CD4-positive, CD25-positive, alpha-beta regulatory T cell (primary cell): Measurements from ENCODE around the gene CCDC88C. TPM values are rescaled to one million over a fixed set of nuclear protein-coding genes. Genes with fewer than 3 reads are reported as not detected.
"Not testable (repeated sequence)": the region's sequence is repeated elsewhere in the genome, so short reads cannot be mapped to it uniquely, and the experiment has no call there.

Source experiments
- ATAC-seq, 2 donors: fragments of 150-1000 bp; cut with Tn5 transposase; one replicate each; pipeline ENCODE4 v1.10.0; 2021; ENCODE audit warnings: low read depth in 2 of 2, moderate number of reproducible peaks in 2 of 2, moderate library complexity in 1 of 2
- DNase-seq, 3 donors: peaks; one replicate each; pipeline versions ENCODE4 v3.0.0 to v3.0.0-alpha.2; 2012 to 2022; ENCODE audit warnings: mixed read lengths in 1 of 3
- H3K27ac ChIP-seq: one replicate; pipeline ENCODE4 v1.7.0; 2013; ENCODE audit warnings: mild to moderate bottlenecking, low read length; ENCODE audit not compliant: insufficient read depth, poor library complexity, severe bottlenecking
- H3K27me3 ChIP-seq: one replicate; pipeline ENCODE4 v1.7.0; 2013; ENCODE audit warnings: low read length; ENCODE audit not compliant: control insufficient read depth, insufficient read depth
- H3K36me3 ChIP-seq: one replicate; pipeline ENCODE4 v1.7.0; 2013; ENCODE audit warnings: mild to moderate bottlenecking, low read length, moderate library complexity; ENCODE audit not compliant: control insufficient read depth, insufficient read depth
- H3K4me1 ChIP-seq: 2 replicates; pipeline ENCODE4 v1.7.0; 2013; ENCODE audit warnings: mild to moderate bottlenecking, low read length; ENCODE audit not compliant: insufficient read depth, control insufficient read depth, poor library complexity, severe bottlenecking
- H3K4me3 ChIP-seq: one replicate; pipeline ENCODE4 v1.7.0; 2013; ENCODE audit warnings: low read depth, mild to moderate bottlenecking, low read length, moderate library complexity
- H3K9me3 ChIP-seq, 2 experiments: 1 replicate in 1 of 2; 2 replicates in 1 of 2; pipeline ENCODE4 v1.7.0; 2013; ENCODE audit warnings: low read length in 2 of 2, mild to moderate bottlenecking in 1 of 2, moderate library complexity in 1 of 2; ENCODE audit not compliant: control insufficient read depth in 2 of 2
- H3K27ac Mint-ChIP-seq, 3 donors: one replicate each; pipeline ENCODE4 v1.8.0; 2020 to 2022; ENCODE audit warnings: mild to moderate bottlenecking in 3 of 3, mixed read lengths in 3 of 3, moderate library complexity in 2 of 3
- H3K27me3 Mint-ChIP-seq: one replicate; pipeline ENCODE4 v1.8.0; 2022; ENCODE audit warnings: mild to moderate bottlenecking, mixed read lengths
- H3K36me3 Mint-ChIP-seq: one replicate; pipeline ENCODE4 v1.8.0; 2020; ENCODE audit warnings: mixed read lengths
- H3K4me1 Mint-ChIP-seq, 4 donors: one replicate each; pipeline ENCODE4 v1.8.0; 2020 to 2022; ENCODE audit warnings: mixed read lengths in 4 of 4, mild to moderate bottlenecking in 1 of 4
- H3K4me3 Mint-ChIP-seq, 4 donors: one replicate each; pipeline ENCODE4 v1.8.0; 2020 to 2022; ENCODE audit warnings: mild to moderate bottlenecking in 4 of 4, mixed read lengths in 4 of 4, moderate library complexity in 3 of 4
- H3K9me3 Mint-ChIP-seq, 7 donors: one replicate each; pipeline ENCODE4 v1.8.0; 2020 to 2022; ENCODE audit warnings: mixed read lengths in 7 of 7, mild to moderate bottlenecking in 3 of 7, moderate library complexity in 2 of 7
- polyA plus RNA-seq, 4 donors: library from polyadenylated mRNA; unstranded; fragments of 300-500 nt; fragmentation: Illumina TruSeq; gene quantifications; one replicate each; pipeline ENCODE4 v1.2.3, GENCODE V29; 2021
- total RNA-seq: library from RNA; stranded (reverse); gene quantifications from one replicate; pipeline ENCODE4 v1.2.3, GENCODE V29; 2022

The CCDC88C gene
- total and polyA plus RNA-seq, 5 donors from 2014 or later = 25.9 to 466 (median 31.8) TPM

DNA sequence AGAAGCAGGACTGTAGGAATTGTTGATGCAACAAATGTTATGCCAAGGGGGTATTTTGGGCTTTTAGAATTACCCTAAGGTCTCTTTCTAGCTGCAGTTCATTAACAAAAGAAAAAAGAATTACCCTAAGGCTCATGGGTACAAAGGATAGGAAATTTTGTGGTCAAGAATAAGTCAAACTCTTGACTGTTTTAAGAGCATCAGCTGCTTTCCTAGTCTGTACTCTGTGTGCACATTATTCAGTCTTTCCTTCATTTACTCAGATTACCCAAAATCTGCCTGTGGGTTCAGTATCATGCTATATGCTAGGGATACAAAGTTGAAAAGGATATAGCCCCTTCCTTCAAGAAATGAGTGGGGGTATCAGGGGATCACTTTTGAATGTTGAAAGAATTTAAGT lies 36.5 kb upstream of the CCDC88C start:
- Mint-ChIP-seq H3K27ac (peak overlapping the region in 2 of 3 donors; percentile 87 to 89), H3K4me3 (no peak overlapping the region), H3K27me3 (peaks cover 6% of the 10 kb centered on the region), H3K36me3 (peaks cover 30% of the 10 kb centered on the region), H3K4me1 (peaks cover 10 to 27% (median 16%) of the 10 kb centered on the region in 4 donors), H3K9me3 (peaks cover 0 to 3% (median 0%) of the 10 kb centered on the region in 7 donors)
- H3K4me3 ChIP-seq = no peak overlapping the region
- H3K9me3 ChIP-seq = no peaks in the 10 kb centered on the region
- no peak overlapping the region for H3K27ac ChIP-seq
- no peaks in the 10 kb centered on the region for H3K27me3 ChIP-seq
- H3K36me3 ChIP-seq = peaks cover 31% of the 10 kb centered on the region
- H3K4me1 ChIP-seq = no peaks in the 10 kb centered on the region
- DNase-seq = no peak
- ATAC-seq = no peak

DNA sequence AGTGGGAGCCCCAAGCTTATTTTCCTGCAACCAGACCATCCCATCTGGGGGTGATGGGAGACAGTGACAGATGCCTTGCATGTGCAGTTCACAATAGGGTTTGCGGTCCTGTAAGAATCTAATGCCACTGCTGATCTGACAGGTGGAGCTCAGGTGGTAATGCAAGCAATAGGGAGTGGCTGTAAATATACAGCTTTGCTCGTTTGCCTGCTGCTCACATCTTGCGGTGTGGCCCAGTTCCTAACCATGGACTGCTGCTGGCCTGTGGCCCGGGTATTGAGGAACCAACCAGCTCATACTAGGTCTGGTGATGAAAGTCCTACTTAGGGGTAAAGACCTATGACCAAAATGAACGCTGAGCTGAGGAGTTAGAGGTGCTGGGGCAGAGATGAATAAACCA lies 36.1 kb upstream of the CCDC88C start:
- Histone ChIP-seq H3K9me3 (no peaks in the 10 kb centered on the region), H3K27ac (no peak overlapping the region), H3K27me3 (no peaks in the 10 kb centered on the region), H3K36me3 (peaks cover 27% of the 10 kb centered on the region), H3K4me3 (no peak overlapping the region), H3K4me1 (no peaks in the 10 kb centered on the region)
- Mint-ChIP-seq H3K36me3 (peaks cover 29% of the 10 kb centered on the region), H3K4me3 (no peak overlapping the region), H3K4me1 (peaks cover 10 to 27% (median 16%) of the 10 kb centered on the region in 4 donors), H3K27me3 (peaks cover 10% of the 10 kb centered on the region), H3K27ac (peak overlapping the region in 1 of 3 donors; percentile 87), H3K9me3 (peaks cover 0 to 3% (median 0%) of the 10 kb centered on the region in 7 donors)
- ATAC-seq (no peak), DNase-seq (no peak)

DNA sequence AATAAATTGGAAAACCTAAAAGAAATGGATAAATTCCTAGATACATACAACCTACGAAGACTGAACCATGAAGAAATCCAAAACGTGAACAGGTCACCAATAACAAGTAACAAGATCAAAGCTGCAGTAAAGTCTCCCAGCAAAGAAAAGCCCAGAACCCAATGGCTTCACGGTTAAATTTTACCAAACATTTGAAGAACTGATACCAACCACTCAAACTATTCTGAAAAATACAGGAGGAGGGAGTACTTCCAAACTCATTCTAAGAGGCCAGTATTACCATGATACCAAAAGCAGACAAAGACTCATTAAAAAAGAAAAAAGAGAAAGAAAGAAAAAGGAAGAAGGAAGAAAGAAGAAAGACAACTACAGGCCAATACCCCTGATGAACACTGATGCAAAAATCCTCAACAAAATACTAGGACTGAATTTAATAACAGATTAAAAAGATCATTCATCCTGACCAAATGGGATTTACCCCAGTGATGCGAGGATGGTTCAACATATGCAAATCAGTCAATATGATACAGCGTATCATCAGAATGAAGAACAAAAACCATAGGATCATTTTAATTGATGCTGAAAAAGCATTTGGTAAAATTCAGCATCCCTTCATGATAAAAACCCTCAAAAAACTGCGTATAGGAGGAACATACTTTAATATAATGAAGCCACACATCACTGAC lies 26.9 kb upstream of the CCDC88C start:
- Histone ChIP-seq H3K27ac (no peak overlapping the region), H3K4me1 (no peaks in the 10 kb centered on the region), H3K4me3 (no peak overlapping the region), H3K27me3 (no peaks in the 10 kb centered on the region), H3K9me3 (no peaks in the 10 kb centered on the region), H3K36me3 (no peaks in the 10 kb centered on the region)
- H3K9me3 Mint-ChIP-seq = peaks cover 0 to 6% (median 0%) of the 10 kb centered on the region in 7 donors
- H3K27me3 Mint-ChIP-seq = peaks cover 45% of the 10 kb centered on the region
- ATAC-seq (no peak), DNase-seq (no peak)
- H3K4me1 Mint-ChIP-seq = peaks cover 0 to 4% (median 0%) of the 10 kb centered on the region in 4 donors
- no peak overlapping the region for H3K27ac Mint-ChIP-seq
- H3K4me3 Mint-ChIP-seq = no peak overlapping the region
- H3K36me3 Mint-ChIP-seq = no peaks in the 10 kb centered on the region

DNA sequence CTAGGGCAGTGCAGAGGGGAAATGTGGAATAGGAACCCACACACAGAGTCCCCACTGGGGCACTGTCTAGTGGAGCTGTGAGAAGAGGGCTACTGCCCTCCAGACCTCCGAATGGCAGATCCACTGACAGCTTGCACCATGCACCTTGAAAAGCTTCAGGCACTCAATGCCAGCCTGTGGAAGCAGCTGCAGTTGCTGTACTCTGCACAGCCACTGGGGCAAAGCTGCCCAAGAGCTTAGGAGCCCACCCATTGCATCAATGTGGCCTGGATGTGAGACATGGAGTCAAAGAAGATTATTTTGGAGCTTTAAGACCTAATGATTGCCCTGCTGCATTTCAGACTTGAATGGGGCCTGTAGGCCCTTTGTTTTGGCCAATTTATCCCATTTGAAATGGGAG lies 21.7 kb upstream of the CCDC88C start:
- no peak overlapping the region for H3K4me3 Mint-ChIP-seq
- H3K4me1 ChIP-seq = no peaks in the 10 kb centered on the region
- H3K27ac ChIP-seq = no peak overlapping the region
- ATAC-seq = no peak
- H3K27ac Mint-ChIP-seq = no peak overlapping the region
- no peak overlapping the region for H3K4me3 ChIP-seq
- H3K9me3 ChIP-seq = peaks cover 0 to 7% of the 10 kb centered on the region in 2 experiments
- H3K9me3 Mint-ChIP-seq = peaks cover 0 to 8% (median 0%) of the 10 kb centered on the region in 7 donors
- H3K36me3 Mint-ChIP-seq = no peaks in the 10 kb centered on the region
- peaks cover 31% of the 10 kb centered on the region for H3K27me3 Mint-ChIP-seq
- no peaks in the 10 kb centered on the region for H3K36me3 ChIP-seq
- no peak for DNase-seq
- H3K27me3 ChIP-seq = no peaks in the 10 kb centered on the region
- H3K4me1 Mint-ChIP-seq = no peaks in the 10 kb centered on the region

DNA sequence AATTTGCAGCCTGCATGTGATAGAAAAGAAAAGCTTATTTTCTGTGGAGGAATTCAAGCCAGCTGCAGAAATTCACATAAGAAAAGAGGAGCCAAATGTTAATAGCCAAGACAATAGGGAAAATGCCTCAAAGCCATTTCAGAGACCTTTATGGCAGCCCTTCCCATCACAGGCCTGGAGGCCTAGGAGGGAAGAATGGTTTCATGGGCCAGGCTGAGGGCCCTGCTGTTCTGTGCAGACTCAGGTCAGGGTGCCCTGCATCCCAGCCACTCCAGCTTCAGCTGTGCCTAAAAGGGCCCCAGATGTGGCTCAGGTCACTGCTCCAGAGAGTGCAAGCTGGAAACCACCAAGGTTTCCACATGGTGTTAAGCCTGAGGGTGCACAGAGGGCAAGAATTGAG lies 21.2 kb upstream of the CCDC88C start:
- Histone ChIP-seq H3K4me3 (no peak overlapping the region), H3K4me1 (no peaks in the 10 kb centered on the region), H3K36me3 (no peaks in the 10 kb centered on the region), H3K27me3 (no peaks in the 10 kb centered on the region), H3K9me3 (peaks cover 0 to 7% of the 10 kb centered on the region in 2 experiments), H3K27ac (no peak overlapping the region)
- Mint-ChIP-seq H3K9me3 (peaks cover 0 to 8% (median 0%) of the 10 kb centered on the region in 7 donors), H3K27ac (no peak overlapping the region), H3K36me3 (no peaks in the 10 kb centered on the region), H3K27me3 (peaks cover 28% of the 10 kb centered on the region), H3K4me3 (no peak overlapping the region), H3K4me1 (no peaks in the 10 kb centered on the region)
- ATAC-seq (no peak), DNase-seq (no peak)

DNA sequence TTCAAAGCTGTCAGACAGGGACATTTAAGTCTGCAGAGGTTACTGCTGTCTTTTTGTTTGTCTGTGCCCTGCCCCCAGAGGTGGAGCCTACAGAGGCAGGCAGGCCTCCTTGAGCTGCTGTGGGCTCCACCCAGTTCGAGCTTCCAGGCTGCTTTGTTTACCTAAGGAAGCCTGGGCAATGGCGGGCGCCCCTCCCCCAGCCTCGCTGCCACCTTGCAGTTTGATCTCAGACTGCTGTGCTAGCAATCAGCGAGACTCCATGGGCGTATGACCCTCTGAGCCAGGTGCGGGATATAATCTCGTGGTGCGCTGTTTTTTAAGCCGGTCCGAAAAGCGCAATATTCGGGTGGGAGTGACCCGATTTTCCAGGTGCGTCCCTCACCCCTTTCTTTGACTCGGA lies 18.6 kb upstream of the CCDC88C start:
- peaks cover 13% of the 10 kb centered on the region for H3K27me3 Mint-ChIP-seq
- not testable (repeated sequence) for H3K4me1 ChIP-seq, H3K9me3 Mint-ChIP-seq, H3K4me3 ChIP-seq, H3K36me3 Mint-ChIP-seq, H3K4me3 Mint-ChIP-seq, H3K36me3 ChIP-seq, DNase-seq, H3K4me1 Mint-ChIP-seq, H3K27ac Mint-ChIP-seq, H3K27me3 ChIP-seq, ATAC-seq, H3K27ac ChIP-seq, H3K9me3 ChIP-seq

DNA sequence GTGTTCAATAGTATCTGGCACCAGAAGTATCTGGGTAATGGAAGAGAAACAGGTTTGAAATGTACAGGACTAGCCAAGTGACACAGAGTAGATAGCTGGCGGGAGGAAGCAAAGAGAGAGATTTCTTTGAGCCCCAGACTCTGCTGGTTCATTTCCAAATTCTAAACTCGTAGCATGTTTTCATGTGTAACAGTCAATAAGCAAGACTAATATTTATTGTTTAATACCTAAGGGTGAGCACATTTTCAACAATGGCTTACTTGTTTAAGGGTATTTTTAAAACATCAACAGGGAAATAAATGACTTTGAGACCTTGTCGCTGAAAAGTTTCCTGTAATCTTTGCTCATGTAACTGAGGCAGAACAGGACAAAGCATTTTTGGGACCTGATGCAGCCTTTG lies 11.8 kb upstream of the CCDC88C start:
- no peak for ATAC-seq
- H3K4me1 Mint-ChIP-seq = peaks cover 4 to 22% (median 12%) of the 10 kb centered on the region in 4 donors

DNA sequence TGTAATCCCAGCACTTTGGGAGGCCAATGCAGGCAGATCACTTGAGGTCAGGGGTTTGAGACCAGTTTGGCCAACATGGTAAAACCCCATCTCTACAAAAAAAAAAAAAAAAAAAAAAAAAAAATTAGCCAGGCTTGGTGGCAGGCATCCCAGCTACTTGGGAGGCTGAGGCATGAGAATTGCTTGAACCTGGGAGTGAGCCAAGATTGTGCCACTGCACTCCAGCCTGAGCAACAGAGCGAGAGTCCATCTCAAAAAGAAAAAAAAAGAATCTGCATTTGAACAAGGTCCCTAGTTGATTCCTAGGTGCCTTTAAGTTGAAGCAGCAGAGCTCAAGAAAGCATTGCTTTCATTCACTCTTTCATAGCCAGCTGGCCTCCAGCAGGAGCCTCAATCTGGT lies 11.3 kb upstream of the CCDC88C start:
- not testable (repeated sequence) for H3K27ac Mint-ChIP-seq, H3K36me3 ChIP-seq, H3K9me3 ChIP-seq, H3K27me3 ChIP-seq, H3K9me3 Mint-ChIP-seq, ATAC-seq, H3K4me3 ChIP-seq, H3K4me3 Mint-ChIP-seq, H3K36me3 Mint-ChIP-seq, H3K4me1 ChIP-seq, H3K27me3 Mint-ChIP-seq, H3K27ac ChIP-seq, DNase-seq
- peaks cover 4 to 22% (median 12%) of the 10 kb centered on the region in 4 donors for H3K4me1 Mint-ChIP-seq

More for the DNA sequence above, 11.8 kb upstream of the CCDC88C start:
- Mint-ChIP-seq H3K27ac (no peak overlapping the region), H3K27me3 (no peaks in the 10 kb centered on the region), H3K36me3 (no peaks in the 10 kb centered on the region), H3K4me3 (no peak overlapping the region), H3K9me3 (peaks cover 0 to 1% (median 0%) of the 10 kb centered on the region in 7 donors)
- Histone ChIP-seq H3K9me3 (no peaks in the 10 kb centered on the region), H3K4me3 (no peak overlapping the region), H3K27me3 (no peaks in the 10 kb centered on the region), H3K4me1 (peaks cover 6% of the 10 kb centered on the region), H3K36me3 (no peaks in the 10 kb centered on the region), H3K27ac (no peak overlapping the region)
- no peak for DNase-seq
